GM23338 (cell line): ENCODE measurements around the gene C13orf46. TPM values are rescaled to one million over a fixed set of nuclear protein-coding genes. Genes with fewer than 3 reads are reported as not detected.

Experiments
- ATAC-seq: fragments of 200-7000 bp; cut with Tn5 transposase; 3 replicates; pipeline ENCODE4 v1.9.1; 2020
- DNase-seq: peaks from one replicate; pipeline ENCODE4 v3.0.0-alpha.2; 2015; ENCODE audit warnings: low spot score
- H2AFZ ChIP-seq: fragments of 200-600 bp; sonication (generic); 2 replicates; pipeline ENCODE4 v1.8.0; 2016; ENCODE audit warnings: antibody characterized with exemption, mild to moderate bottlenecking, moderate library complexity
- H3F3A ChIP-seq: fragments of 200-600 bp; sonication (generic); replicated peaks from 2 replicates; pipeline ENCODE4 v1.8.0; 2017; ENCODE audit warnings: antibody characterized with exemption, mixed run types, low read depth
- H3K27ac ChIP-seq: fragments of 200-600 bp; sonication (generic); 2 replicates; pipeline ENCODE4 v1.6.1; 2016; ENCODE audit warnings: low read depth
- H3K27me3 ChIP-seq: fragments of 200-600 bp; sonication (generic); 2 replicates; pipeline ENCODE4 v1.8.0; 2016; ENCODE audit warnings: mild to moderate bottlenecking, mixed run types, moderate library complexity; ENCODE audit not compliant: insufficient read depth
- H3K36me3 ChIP-seq: fragments of 200-600 bp; sonication (generic); 2 replicates; pipeline ENCODE4 v1.8.0; 2016; ENCODE audit warnings: mild to moderate bottlenecking; ENCODE audit not compliant: insufficient read depth
- H3K4me1 ChIP-seq: fragments of 200-600 bp; sonication (generic); 2 replicates; pipeline ENCODE4 v1.8.0; 2016; ENCODE audit warnings: mild to moderate bottlenecking, moderate library complexity; ENCODE audit not compliant: insufficient read depth
- H3K4me2 ChIP-seq: fragments of 200-600 bp; sonication (generic); 2 replicates; pipeline ENCODE4 v1.7.1; 2017; ENCODE audit warnings: mixed run types
- H3K4me3 ChIP-seq: fragments of 200-600 bp; sonication (generic); 2 replicates; pipeline ENCODE4 v1.6.1; 2016; ENCODE audit warnings: mixed run types
- H3K79me2 ChIP-seq: fragments of 200-600 bp; sonication (generic); replicated peaks from 2 replicates; pipeline ENCODE4 v1.8.0; 2017; ENCODE audit warnings: mild to moderate bottlenecking; ENCODE audit not compliant: insufficient read depth
- H3K9me2 ChIP-seq: fragments of 200-600 bp; sonication (generic); 2 replicates; pipeline ENCODE4 v1.8.0; 2017; ENCODE audit not compliant: insufficient read depth
- H4K20me1 ChIP-seq: fragments of 200-600 bp; sonication (generic); replicated peaks from 2 replicates; pipeline ENCODE4 v1.8.0; 2017; ENCODE audit warnings: mild to moderate bottlenecking; ENCODE audit not compliant: insufficient read depth
- H3K27ac Mint-ChIP-seq: 2 replicates; pipeline ENCODE4 v1.8.0; 2020; ENCODE audit warnings: inconsistent platforms, mild to moderate bottlenecking, moderate library complexity, mixed read lengths
- H3K27me3 Mint-ChIP-seq: 3 replicates; pipeline ENCODE4 v1.8.0; 2022; ENCODE audit warnings: low read depth, mild to moderate bottlenecking, moderate library complexity, mixed read lengths, inconsistent platforms; ENCODE audit not compliant: insufficient read depth, poor library complexity
- H3K36me3 Mint-ChIP-seq: 3 replicates; pipeline ENCODE4 v1.8.0; 2021; ENCODE audit warnings: low read depth, mild to moderate bottlenecking, inconsistent platforms, moderate library complexity, mixed read lengths
- H3K4me1 Mint-ChIP-seq: 3 replicates; pipeline ENCODE4 v1.8.0; 2020; ENCODE audit warnings: mild to moderate bottlenecking, inconsistent platforms, mixed read lengths
- H3K4me3 Mint-ChIP-seq: 3 replicates; pipeline ENCODE4 v1.8.0; 2021; ENCODE audit warnings: moderate library complexity, mild to moderate bottlenecking, inconsistent platforms, mixed read lengths
- H3K9me3 Mint-ChIP-seq: 3 replicates; pipeline ENCODE4 v1.8.0; 2020; ENCODE audit warnings: moderate library complexity, mild to moderate bottlenecking, inconsistent platforms, mixed read lengths
- EZH2 ChIP-seq: fragments of 200-600 bp; sonication (generic); IDR thresholded peaks from one replicate; pipeline ENCODE4 v1.8.0; 2017; ENCODE audit warnings: antibody characterized with exemption, mild to moderate bottlenecking, low read depth; ENCODE audit not compliant: unreplicated experiment
- EZH2phosphoT487 ChIP-seq: fragments of 200-600 bp; sonication (generic); IDR thresholded peaks from one replicate; pipeline ENCODE4 v1.8.1; 2018; ENCODE audit warnings: antibody characterized with exemption; ENCODE audit not compliant: unreplicated experiment
- JUNB ChIP-seq: IDR thresholded peaks from one replicate; pipeline ENCODE4 v1.6.1; 2016; ENCODE audit warnings: antibody characterized with exemption; ENCODE audit not compliant: unreplicated experiment
- POLR2AphosphoS5 ChIP-seq: IDR thresholded peaks from 2 replicates; pipeline ENCODE4 v1.6.1; 2016; ENCODE audit warnings: antibody characterized with exemption, low read depth
- STAT1 ChIP-seq: IDR thresholded peaks from one replicate; pipeline ENCODE4 v1.6.1; 2016; ENCODE audit warnings: antibody characterized with exemption; ENCODE audit not compliant: unreplicated experiment
- ZNF331 ChIP-seq: fragments of 250-450 bp; sonication (Bioruptor Pico); IDR thresholded peaks from 2 replicates; pipeline ENCODE4 v1.5.0; 2020; ENCODE audit warnings: low read depth, mild to moderate bottlenecking, moderate library complexity
- polyA plus RNA-seq: library from polyadenylated mRNA; unstranded; fragments of >200 nt; fragmentation: Nextera tagmentation; extraction: Ambion mirVana; gene quantifications from 2 replicates; pipeline ENCODE4 v1.2.1, GENCODE V29; 2016
- total RNA-seq: library from RNA; depleted of rRNA; stranded (reverse); fragments of >200 nt; shearing (Covaris generic); gene quantifications from 2 replicates; pipeline ENCODE4 v1.2.3, GENCODE V29; 2014
- TF ChIP-seq, protein P1 (sequence below): IDR thresholded peaks from one replicate; pipeline ENCODE4 v1.6.1; 2018; ENCODE audit warnings: antibody characterized with exemption; ENCODE audit not compliant: unreplicated experiment
- TF ChIP-seq, protein P2 (sequence below), 2 experiments: fragments of 200-600 bp in 1 of 2; sonication (generic) in 1 of 2; conservative IDR thresholded peaks; 2 replicates each; pipeline versions ENCODE4 v1.5.1 to v1.6.1; 2016 to 2017; ENCODE audit warnings: antibody characterized with exemption in 2 of 2, low read depth in 2 of 2, mild to moderate bottlenecking in 2 of 2, moderate library complexity in 1 of 2
- TF ChIP-seq, protein P3 (sequence below): IDR thresholded peaks from 2 replicates; pipeline ENCODE4 v1.6.1; 2016; ENCODE audit warnings: antibody characterized with exemption
- TF ChIP-seq, protein P4 (sequence below): fragments of 250-450 bp; sonication (Bioruptor Pico); IDR thresholded peaks from 2 replicates; pipeline ENCODE4 v1.5.0; 2020; ENCODE audit warnings: mild to moderate bottlenecking, moderate library complexity

Gene C13orf46
- total and polyA plus RNA-seq, 2 experiments from 2014 or later, result 0.44 to 1.5 TPM

DNA sequence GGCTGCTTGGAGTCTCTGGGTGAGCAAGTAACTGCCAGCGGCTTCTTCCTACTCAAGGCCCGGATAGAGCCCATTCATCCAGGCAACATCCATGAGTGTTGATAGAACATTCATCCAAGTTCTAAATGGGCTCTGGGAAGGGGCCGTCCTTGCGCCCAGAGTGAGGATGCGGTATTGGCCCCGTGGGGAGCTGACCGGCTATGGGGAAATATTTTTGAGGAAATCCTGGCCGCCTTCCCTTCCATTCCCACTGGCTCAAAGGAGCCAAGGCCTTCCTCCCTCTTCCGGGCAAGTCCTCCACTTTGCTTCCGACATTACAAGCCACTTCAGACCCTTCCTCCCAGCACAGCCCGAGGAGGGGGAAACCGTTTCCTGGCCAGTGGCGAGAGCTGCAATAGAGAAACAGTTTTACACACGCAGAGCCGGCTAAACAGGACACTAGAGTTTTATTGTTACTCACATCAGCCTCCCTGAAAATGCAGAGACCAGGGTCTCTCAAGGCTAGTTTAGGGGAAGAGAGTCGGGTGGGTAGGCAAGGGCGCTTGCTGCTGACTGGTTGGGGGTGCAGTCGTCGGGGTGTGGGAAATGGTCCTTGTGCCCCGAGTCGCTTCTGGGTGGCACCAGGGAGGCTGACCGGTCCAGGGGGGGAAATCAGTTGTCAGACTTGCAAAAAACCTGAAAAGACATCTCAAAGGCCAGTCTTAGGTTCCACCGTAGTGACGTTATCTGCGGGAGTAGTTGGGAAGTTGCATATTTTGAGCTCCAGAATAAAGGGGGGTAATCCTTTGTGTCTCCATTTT is 37.5 kb downstream of the C13orf46 start (continued):
- TF ChIP-seq, protein P1, sequence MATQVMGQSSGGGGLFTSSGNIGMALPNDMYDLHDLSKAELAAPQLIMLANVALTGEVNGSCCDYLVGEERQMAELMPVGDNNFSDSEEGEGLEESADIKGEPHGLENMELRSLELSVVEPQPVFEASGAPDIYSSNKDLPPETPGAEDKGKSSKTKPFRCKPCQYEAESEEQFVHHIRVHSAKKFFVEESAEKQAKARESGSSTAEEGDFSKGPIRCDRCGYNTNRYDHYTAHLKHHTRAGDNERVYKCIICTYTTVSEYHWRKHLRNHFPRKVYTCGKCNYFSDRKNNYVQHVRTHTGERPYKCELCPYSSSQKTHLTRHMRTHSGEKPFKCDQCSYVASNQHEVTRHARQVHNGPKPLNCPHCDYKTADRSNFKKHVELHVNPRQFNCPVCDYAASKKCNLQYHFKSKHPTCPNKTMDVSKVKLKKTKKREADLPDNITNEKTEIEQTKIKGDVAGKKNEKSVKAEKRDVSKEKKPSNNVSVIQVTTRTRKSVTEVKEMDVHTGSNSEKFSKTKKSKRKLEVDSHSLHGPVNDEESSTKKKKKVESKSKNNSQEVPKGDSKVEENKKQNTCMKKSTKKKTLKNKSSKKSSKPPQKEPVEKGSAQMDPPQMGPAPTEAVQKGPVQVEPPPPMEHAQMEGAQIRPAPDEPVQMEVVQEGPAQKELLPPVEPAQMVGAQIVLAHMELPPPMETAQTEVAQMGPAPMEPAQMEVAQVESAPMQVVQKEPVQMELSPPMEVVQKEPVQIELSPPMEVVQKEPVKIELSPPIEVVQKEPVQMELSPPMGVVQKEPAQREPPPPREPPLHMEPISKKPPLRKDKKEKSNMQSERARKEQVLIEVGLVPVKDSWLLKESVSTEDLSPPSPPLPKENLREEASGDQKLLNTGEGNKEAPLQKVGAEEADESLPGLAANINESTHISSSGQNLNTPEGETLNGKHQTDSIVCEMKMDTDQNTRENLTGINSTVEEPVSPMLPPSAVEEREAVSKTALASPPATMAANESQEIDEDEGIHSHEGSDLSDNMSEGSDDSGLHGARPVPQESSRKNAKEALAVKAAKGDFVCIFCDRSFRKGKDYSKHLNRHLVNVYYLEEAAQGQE, result no peak
- TF ChIP-seq, protein P2, sequence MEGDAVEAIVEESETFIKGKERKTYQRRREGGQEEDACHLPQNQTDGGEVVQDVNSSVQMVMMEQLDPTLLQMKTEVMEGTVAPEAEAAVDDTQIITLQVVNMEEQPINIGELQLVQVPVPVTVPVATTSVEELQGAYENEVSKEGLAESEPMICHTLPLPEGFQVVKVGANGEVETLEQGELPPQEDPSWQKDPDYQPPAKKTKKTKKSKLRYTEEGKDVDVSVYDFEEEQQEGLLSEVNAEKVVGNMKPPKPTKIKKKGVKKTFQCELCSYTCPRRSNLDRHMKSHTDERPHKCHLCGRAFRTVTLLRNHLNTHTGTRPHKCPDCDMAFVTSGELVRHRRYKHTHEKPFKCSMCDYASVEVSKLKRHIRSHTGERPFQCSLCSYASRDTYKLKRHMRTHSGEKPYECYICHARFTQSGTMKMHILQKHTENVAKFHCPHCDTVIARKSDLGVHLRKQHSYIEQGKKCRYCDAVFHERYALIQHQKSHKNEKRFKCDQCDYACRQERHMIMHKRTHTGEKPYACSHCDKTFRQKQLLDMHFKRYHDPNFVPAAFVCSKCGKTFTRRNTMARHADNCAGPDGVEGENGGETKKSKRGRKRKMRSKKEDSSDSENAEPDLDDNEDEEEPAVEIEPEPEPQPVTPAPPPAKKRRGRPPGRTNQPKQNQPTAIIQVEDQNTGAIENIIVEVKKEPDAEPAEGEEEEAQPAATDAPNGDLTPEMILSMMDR (conservative IDR thresholded peaks at IDR 0.05; ENCODE audit: low read depth in 2 of 2), result no peak
- TF ChIP-seq STAT1, result no peak
- TF ChIP-seq, protein P3, sequence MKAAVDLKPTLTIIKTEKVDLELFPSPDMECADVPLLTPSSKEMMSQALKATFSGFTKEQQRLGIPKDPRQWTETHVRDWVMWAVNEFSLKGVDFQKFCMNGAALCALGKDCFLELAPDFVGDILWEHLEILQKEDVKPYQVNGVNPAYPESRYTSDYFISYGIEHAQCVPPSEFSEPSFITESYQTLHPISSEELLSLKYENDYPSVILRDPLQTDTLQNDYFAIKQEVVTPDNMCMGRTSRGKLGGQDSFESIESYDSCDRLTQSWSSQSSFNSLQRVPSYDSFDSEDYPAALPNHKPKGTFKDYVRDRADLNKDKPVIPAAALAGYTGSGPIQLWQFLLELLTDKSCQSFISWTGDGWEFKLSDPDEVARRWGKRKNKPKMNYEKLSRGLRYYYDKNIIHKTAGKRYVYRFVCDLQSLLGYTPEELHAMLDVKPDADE, result no peak
- no peak for TF ChIP-seq ZNF331 (CRISPR knock-in tag)
- TF ChIP-seq POLR2AphosphoS5, result no peak
- TF ChIP-seq EZH2, result no peak
- TF ChIP-seq JUNB, result no peak
- TF ChIP-seq EZH2phosphoT487, result no peak

- Mint-ChIP-seq H3K4me3 (no peak overlapping the region), H3K9me3 (no peaks in the 10 kb centered on the region), H3K27me3 (peaks cover 18% of the 10 kb centered on the region), H3K27ac (no peak overlapping the region), H3K36me3 (no peaks in the 10 kb centered on the region), H3K4me1 (peaks cover 11% of the 10 kb centered on the region)
- no peaks in the 10 kb centered on the region for H3K4me1 ChIP-seq
- DNase-seq (peak; percentile 43), ATAC-seq (peak; percentile 76)
- H3K36me3 ChIP-seq, result no peaks in the 10 kb centered on the region
- H3K27ac ChIP-seq, result peak overlapping the region; percentile 6; the same call in 1 of the 2 replicates
- no peaks in the 10 kb centered on the region for H3K9me2 ChIP-seq
- H3K4me3 ChIP-seq, result no peak overlapping the region
- H3K27me3 ChIP-seq, result no peaks in the 10 kb centered on the region
- peak overlapping the region; percentile 59; the same call in 1 of the 2 replicates for H2AFZ ChIP-seq
- H3K79me2 ChIP-seq, result no peaks in the 10 kb centered on the region
- H4K20me1 ChIP-seq, result no peaks in the 10 kb centered on the region
- H3K4me2 ChIP-seq, result no peak overlapping the region
- no peaks in the 10 kb centered on the region for H3F3A ChIP-seq
- TF ChIP-seq, protein P4, sequence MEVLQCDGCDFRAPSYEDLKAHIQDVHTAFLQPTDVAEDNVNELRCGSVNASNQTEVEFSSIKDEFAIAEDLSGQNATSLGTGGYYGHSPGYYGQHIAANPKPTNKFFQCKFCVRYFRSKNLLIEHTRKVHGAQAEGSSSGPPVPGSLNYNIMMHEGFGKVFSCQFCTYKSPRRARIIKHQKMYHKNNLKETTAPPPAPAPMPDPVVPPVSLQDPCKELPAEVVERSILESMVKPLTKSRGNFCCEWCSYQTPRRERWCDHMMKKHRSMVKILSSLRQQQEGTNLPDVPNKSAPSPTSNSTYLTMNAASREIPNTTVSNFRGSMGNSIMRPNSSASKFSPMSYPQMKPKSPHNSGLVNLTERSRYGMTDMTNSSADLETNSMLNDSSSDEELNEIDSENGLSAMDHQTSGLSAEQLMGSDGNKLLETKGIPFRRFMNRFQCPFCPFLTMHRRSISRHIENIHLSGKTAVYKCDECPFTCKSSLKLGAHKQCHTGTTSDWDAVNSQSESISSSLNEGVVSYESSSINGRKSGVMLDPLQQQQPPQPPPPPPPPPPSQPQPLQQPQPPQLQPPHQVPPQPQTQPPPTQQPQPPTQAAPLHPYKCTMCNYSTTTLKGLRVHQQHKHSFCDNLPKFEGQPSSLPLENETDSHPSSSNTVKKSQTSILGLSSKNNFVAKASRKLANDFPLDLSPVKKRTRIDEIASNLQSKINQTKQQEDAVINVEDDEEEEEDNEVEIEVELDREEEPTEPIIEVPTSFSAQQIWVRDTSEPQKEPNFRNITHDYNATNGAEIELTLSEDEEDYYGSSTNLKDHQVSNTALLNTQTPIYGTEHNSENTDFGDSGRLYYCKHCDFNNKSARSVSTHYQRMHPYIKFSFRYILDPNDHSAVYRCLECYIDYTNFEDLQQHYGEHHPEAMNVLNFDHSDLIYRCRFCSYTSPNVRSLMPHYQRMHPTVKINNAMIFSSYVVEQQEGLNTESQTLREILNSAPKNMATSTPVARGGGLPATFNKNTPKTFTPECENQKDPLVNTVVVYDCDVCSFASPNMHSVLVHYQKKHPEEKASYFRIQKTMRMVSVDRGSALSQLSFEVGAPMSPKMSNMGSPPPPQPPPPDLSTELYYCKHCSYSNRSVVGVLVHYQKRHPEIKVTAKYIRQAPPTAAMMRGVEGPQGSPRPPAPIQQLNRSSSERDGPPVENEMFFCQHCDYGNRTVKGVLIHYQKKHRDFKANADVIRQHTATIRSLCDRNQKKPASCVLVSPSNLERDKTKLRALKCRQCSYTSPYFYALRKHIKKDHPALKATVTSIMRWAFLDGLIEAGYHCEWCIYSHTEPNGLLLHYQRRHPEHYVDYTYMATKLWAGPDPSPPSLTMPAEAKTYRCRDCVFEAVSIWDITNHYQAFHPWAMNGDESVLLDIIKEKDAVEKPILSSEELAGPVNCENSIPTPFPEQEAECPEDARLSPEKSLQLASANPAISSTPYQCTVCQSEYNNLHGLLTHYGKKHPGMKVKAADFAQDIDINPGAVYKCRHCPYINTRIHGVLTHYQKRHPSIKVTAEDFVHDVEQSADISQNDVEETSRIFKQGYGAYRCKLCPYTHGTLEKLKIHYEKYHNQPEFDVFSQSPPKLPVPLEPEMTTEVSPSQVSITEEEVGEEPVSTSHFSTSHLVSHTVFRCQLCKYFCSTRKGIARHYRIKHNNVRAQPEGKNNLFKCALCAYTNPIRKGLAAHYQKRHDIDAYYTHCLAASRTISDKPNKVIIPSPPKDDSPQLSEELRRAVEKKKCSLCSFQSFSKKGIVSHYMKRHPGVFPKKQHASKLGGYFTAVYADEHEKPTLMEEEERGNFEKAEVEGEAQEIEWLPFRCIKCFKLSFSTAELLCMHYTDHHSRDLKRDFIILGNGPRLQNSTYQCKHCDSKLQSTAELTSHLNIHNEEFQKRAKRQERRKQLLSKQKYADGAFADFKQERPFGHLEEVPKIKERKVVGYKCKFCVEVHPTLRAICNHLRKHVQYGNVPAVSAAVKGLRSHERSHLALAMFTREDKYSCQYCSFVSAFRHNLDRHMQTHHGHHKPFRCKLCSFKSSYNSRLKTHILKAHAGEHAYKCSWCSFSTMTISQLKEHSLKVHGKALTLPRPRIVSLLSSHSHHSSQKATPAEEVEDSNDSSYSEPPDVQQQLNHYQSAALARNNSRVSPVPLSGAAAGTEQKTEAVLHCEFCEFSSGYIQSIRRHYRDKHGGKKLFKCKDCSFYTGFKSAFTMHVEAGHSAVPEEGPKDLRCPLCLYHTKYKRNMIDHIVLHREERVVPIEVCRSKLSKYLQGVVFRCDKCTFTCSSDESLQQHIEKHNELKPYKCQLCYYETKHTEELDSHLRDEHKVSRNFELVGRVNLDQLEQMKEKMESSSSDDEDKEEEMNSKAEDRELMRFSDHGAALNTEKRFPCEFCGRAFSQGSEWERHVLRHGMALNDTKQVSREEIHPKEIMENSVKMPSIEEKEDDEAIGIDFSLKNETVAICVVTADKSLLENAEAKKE (CRISPR knock-in tag), result no peak
These were observed 38.7 kb downstream of the C13orf46 start for GRCh38 chr13:113935001-113935844.
